Measurements from ENCODE around the gene CYYR1. TPM values are rescaled to one million over a fixed set of nuclear protein-coding genes. Genes with fewer than 3 reads are reported as not detected.

The CYYR1 gene
- total RNA-seq, 4 donors from 2014 or later: 1.2 to 11.6 (median 5.2) TPM

DNA sequence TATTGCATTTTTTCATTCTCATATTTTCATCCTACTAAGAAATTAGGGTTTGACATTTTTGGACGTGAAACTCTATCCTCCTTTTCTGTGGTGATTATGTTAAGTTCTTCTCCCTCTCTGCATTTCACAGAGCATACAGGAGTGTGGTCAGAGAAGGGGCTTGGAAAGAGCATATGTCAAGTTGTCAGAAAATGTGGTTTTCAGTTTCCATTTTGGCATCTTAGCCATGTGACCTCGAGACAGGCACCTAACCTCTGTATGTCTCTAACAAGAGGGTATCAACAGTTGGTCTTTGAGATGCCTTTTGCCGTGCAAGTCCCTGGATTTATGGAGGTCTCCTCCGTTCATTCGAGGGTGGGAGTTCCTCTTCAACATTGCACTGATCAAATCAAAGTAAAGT, 140.7 kb downstream of the CYYR1 start:
- Histone ChIP-seq H3K4me1 (no peaks in the 10 kb centered on the region), H3K27me3 (no peaks in the 10 kb centered on the region), H3K36me3 (no peaks in the 10 kb centered on the region), H3K9me3 (no peaks in the 10 kb centered on the region), H3K27ac (no peak overlapping the region), H3K4me3 (no peak overlapping the region)
- WGBS, 2 donors: 65 to 71% methylated on average over 5 of the region's 5 CpGs
- DNase-seq: no peak
- intact Hi-C loops (cut with DNase I): no loop called here
- TF ChIP-seq CTCF (IDR thresholded peaks at IDR 0.05): no peak

DNA sequence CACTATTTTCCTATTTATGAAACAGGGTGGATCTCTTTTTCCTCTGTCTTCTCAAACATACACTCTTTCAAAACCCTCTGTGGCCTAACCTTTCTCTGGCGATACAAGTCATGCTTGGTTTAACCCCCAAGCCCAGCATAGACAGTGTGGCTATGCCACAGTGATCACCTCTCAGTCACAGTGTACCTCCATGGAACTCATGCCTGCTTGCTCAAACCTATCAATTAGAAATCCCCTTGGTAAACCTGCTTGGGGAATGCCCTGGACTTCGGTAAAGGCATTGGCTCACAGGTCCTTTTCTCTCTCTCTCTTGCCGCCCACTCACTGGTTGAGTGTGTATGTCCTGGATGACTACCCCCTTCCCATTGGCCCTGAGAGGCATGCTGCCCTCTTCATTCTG, 147.5 kb downstream of the CYYR1 start:
- no peaks in the 10 kb centered on the region for H3K4me1 ChIP-seq
- WGBS, 2 donors: 77 to 84% methylated on average over 3 of the region's 3 CpGs
- H3K9me3 ChIP-seq: no peaks in the 10 kb centered on the region
- H3K36me3 ChIP-seq: no peaks in the 10 kb centered on the region
- H3K27me3 ChIP-seq: no peaks in the 10 kb centered on the region
- no peak overlapping the region for H3K4me3 ChIP-seq
- DNase-seq: no peak
- no peak for TF ChIP-seq CTCF (IDR thresholded peaks at IDR 0.05)
- no peak for TF ChIP-seq POLR2A (IDR thresholded peaks at IDR 0.05)
- H3K27ac ChIP-seq: no peak overlapping the region
- intact Hi-C loops (cut with DNase I): no loop called here

- no peak for DNase-seq
- H3K36me3 ChIP-seq: no peaks in the 10 kb centered on the region
- intact Hi-C loops (cut with DNase I): no loop called here
- H3K4me3 ChIP-seq: no peak overlapping the region
- 70 to 85% methylated on average over 5 to 6 of the region's 6 CpGs for WGBS, 2 donors
- no peaks in the 10 kb centered on the region for H3K4me1 ChIP-seq
- no peak for TF ChIP-seq CTCF (IDR thresholded peaks at IDR 0.05)
- TF ChIP-seq POLR2A (IDR thresholded peaks at IDR 0.05): no peak
- H3K9me3 ChIP-seq: no peaks in the 10 kb centered on the region
- no peaks in the 10 kb centered on the region for H3K27me3 ChIP-seq
- H3K27ac ChIP-seq: no peak overlapping the region
These were observed 149.6 kb downstream of the CYYR1 start for GRCh38 chr21:26423511-26423910.

- no peak for DNase-seq
- WGBS, 2 donors: 77 to 89% methylated on average over 4 of the region's 4 CpGs
- H3K27me3 ChIP-seq: no peaks in the 10 kb centered on the region
- no peak overlapping the region for H3K27ac ChIP-seq
- no peaks in the 10 kb centered on the region for H3K4me1 ChIP-seq
- intact Hi-C loops (cut with DNase I): no loop called here
- H3K9me3 ChIP-seq: no peaks in the 10 kb centered on the region
- TF ChIP-seq POLR2A (IDR thresholded peaks at IDR 0.05) (no peak), CTCF (IDR thresholded peaks at IDR 0.05) (no peak)
- H3K36me3 ChIP-seq: no peaks in the 10 kb centered on the region
- H3K4me3 ChIP-seq: no peak overlapping the region
These were observed 150.4 kb downstream of the CYYR1 start for GRCh38 chr21:26422706-26423105.

DNA sequence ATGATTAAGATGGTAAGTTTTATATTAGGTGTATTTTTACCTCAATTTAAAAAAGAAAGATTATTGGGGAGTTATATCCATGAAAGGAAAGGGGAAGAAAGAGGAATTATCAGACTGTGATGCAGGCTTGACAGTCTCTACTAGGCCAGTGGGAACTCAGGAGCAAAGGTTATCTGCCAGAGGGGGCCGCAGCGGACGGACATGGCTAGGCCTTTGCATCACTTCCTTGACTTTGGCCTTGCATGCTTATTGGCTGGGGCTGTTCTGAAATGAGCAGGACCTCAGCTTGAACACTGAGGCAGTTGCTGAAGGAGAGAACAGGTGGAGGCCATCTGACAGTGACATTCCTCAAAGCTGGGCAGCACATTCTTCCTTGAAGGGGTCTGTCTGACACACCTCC, 150.9 kb downstream of the CYYR1 start:
- intact Hi-C loops (cut with DNase I): no loop called here
- H3K9me3 ChIP-seq: no peaks in the 10 kb centered on the region
- H3K27me3 ChIP-seq: no peaks in the 10 kb centered on the region
- 73 to 83% methylated on average over 3 of the region's 3 CpGs for WGBS, 2 donors
- TF ChIP-seq POLR2A (IDR thresholded peaks at IDR 0.05) (no peak), CTCF (IDR thresholded peaks at IDR 0.05) (no peak)
- DNase-seq: no peak
- H3K27ac ChIP-seq: no peak overlapping the region
- H3K36me3 ChIP-seq: no peaks in the 10 kb centered on the region
- no peak overlapping the region for H3K4me3 ChIP-seq
- no peaks in the 10 kb centered on the region for H3K4me1 ChIP-seq
